ENCODE measurements around the gene ZNF175.

ZNF175 gene

DNA sequence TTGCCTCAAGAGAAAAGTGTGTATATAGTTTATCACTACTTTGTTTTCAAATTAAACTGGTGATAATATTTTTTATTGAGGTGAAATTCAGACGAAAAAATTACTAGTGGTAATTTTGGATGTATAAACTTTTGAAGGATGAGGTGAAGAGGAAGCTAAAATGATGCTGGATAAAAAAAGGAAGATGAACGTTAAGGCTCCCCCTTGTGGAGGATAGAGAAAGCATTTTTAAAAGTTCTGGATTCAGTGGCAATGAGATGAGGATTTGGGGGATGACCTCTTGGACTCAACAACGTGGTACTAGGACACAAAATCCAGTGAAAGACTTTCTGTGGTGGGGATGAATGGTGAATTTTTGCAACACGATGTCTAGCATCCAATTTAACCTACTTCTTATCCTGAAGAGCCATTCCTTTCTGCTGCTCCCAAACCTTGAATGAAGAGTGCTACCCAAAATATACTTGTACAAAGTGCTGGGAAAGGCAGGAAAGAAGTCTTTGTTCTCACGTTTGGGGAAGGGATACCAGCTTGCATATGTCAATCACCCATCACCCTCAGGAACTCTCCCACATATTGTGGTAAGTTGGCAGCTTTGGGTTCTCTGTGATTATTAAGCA, 66.4 kb downstream of the ZNF175 start:
- DNase-seq = no peak

- no peak for DNase-seq
These were observed 68.8 kb downstream of the ZNF175 start for GRCh38 chr19:51639916-51640315.

GRCh38 chr19:51640386-51640785, 69.3 kb downstream of the ZNF175 start:
- DNase-seq = no peak

GRCh38 chr19:51641648-51642047, 70.6 kb downstream of the ZNF175 start:
- no peak for DNase-seq
